Activated T-helper 2 cell treated with anti-CD3 and anti-CD28 coated beads, Interferon-gamma antibody, Interleukin-2, Interleukin-4, amounts not matched to agents 10 μg/mL and 5 μg/mL and 100 μg/mL, durations not matched to agents 14 hours and 24 hours and 36 hours (primary cell): ENCODE results near the gene TADA2A. TPM values are rescaled to one million over a fixed set of nuclear protein-coding genes. Genes with fewer than 3 reads are reported as not detected.
A peak's percentile ranks its signal among the peaks of the same experiment; 100 is the strongest.

Experiments
- DNase-seq: peaks from one replicate; pipeline ENCODE4 v3.0.0; 2021; ENCODE audit warnings: low spot score
- H3K27ac Mint-ChIP-seq: one replicate; pipeline ENCODE4 v1.8.0; 2021; ENCODE audit warnings: mixed read lengths
- H3K27me3 Mint-ChIP-seq: one replicate; pipeline ENCODE4 v1.8.0; 2021; ENCODE audit warnings: low read depth, mixed read lengths
- H3K36me3 Mint-ChIP-seq: one replicate; pipeline ENCODE4 v1.8.0; 2021; ENCODE audit warnings: low read depth, mixed read lengths
- H3K4me1 Mint-ChIP-seq: one replicate; pipeline ENCODE4 v1.8.0; 2021; ENCODE audit warnings: low read depth, mixed read lengths
- H3K4me3 Mint-ChIP-seq: one replicate; pipeline ENCODE4 v1.8.0; 2021; ENCODE audit warnings: low read depth, mild to moderate bottlenecking, moderate library complexity, mixed read lengths
- H3K9me3 Mint-ChIP-seq: one replicate; pipeline ENCODE4 v1.8.0; 2021; ENCODE audit warnings: mixed read lengths
- intact Hi-C: fragments of 100-400 bp; cut with micrococcal nuclease; formaldehyde crosslinking; loops from one replicate; pipeline ENCODE4 v1.15.1; 2023
- total RNA-seq: library from RNA; stranded (reverse); gene quantifications from 2 replicates; pipeline ENCODE4 v1.2.3, GENCODE V29; 2022

TADA2A gene
- total RNA-seq, 1 donor from 2014 or later = 34.3 TPM

- no peak for DNase-seq
- H3K27me3 Mint-ChIP-seq = no peaks in the 10 kb centered on the region
- no peaks in the 10 kb centered on the region for H3K9me3 Mint-ChIP-seq
- intact Hi-C loops = loop anchor here (2.0 kb wide), 1 partner anchor 84 kb away; the partner anchor contains the start of genes ACACA and TADA2A
- H3K4me3 Mint-ChIP-seq = peak overlapping the region; percentile 89
- peak overlapping the region; percentile 79 for H3K27ac Mint-ChIP-seq
- H3K36me3 Mint-ChIP-seq = peaks cover 9% of the 10 kb centered on the region
- H3K4me1 Mint-ChIP-seq = peaks cover 40% of the 10 kb centered on the region
Measured at GRCh38 chr17:37490638-37491614, 84.2 kb downstream of the TADA2A start.

- intact Hi-C loops = no loop called here
- Mint-ChIP-seq H3K36me3 (peaks cover 9% of the 10 kb centered on the region), H3K4me1 (peaks cover 39% of the 10 kb centered on the region), H3K27me3 (no peaks in the 10 kb centered on the region), H3K9me3 (no peaks in the 10 kb centered on the region), H3K27ac (no peak overlapping the region), H3K4me3 (no peak overlapping the region)
- DNase-seq = no peak
Measured at GRCh38 chr17:37492167-37492566, 85.5 kb downstream of the TADA2A start.

GRCh38 chr17:37493249-37494027 is 86.8 kb downstream of the TADA2A start:
- Mint-ChIP-seq H3K27ac (no peak overlapping the region), H3K36me3 (peaks cover 9% of the 10 kb centered on the region), H3K9me3 (no peaks in the 10 kb centered on the region), H3K4me3 (no peak overlapping the region), H3K27me3 (no peaks in the 10 kb centered on the region), H3K4me1 (peaks cover 32% of the 10 kb centered on the region)
- DNase-seq = no peak
- intact Hi-C loops = no loop called here

GRCh38 chr17:37494401-37494831 is 87.7 kb downstream of the TADA2A start:
- DNase-seq = no peak
- Mint-ChIP-seq H3K27me3 (no peaks in the 10 kb centered on the region), H3K9me3 (no peaks in the 10 kb centered on the region), H3K27ac (no peak overlapping the region), H3K36me3 (peaks cover 9% of the 10 kb centered on the region), H3K4me1 (peaks cover 27% of the 10 kb centered on the region), H3K4me3 (no peak overlapping the region)
- intact Hi-C loops = no loop called here

- peaks cover 27% of the 10 kb centered on the region for H3K4me1 Mint-ChIP-seq
- H3K27ac Mint-ChIP-seq = no peak overlapping the region
- no peak overlapping the region for H3K4me3 Mint-ChIP-seq
- no peak for DNase-seq
- no peaks in the 10 kb centered on the region for H3K9me3 Mint-ChIP-seq
- intact Hi-C loops = no loop called here
- peaks cover 9% of the 10 kb centered on the region for H3K36me3 Mint-ChIP-seq
- H3K27me3 Mint-ChIP-seq = no peaks in the 10 kb centered on the region
Measured at GRCh38 chr17:37494971-37495370, 88.3 kb downstream of the TADA2A start.

GRCh38 chr17:37500378-37500777 is 93.7 kb downstream of the TADA2A start:
- DNase-seq = no peak
- H3K4me1 Mint-ChIP-seq = peaks cover 3% of the 10 kb centered on the region
- no peak overlapping the region for H3K4me3 Mint-ChIP-seq
- H3K27me3 Mint-ChIP-seq = no peaks in the 10 kb centered on the region
- H3K9me3 Mint-ChIP-seq = no peaks in the 10 kb centered on the region
- intact Hi-C loops = no loop called here
- no peak overlapping the region for H3K27ac Mint-ChIP-seq
- peaks cover 3% of the 10 kb centered on the region for H3K36me3 Mint-ChIP-seq

- intact Hi-C loops = no loop called here
- Mint-ChIP-seq H3K27me3 (no peaks in the 10 kb centered on the region), H3K4me1 (peaks cover 10% of the 10 kb centered on the region), H3K27ac (no peak overlapping the region), H3K36me3 (peaks cover 3% of the 10 kb centered on the region), H3K4me3 (no peak overlapping the region), H3K9me3 (no peaks in the 10 kb centered on the region)
- DNase-seq = no peak
Measured at GRCh38 chr17:37502009-37502936, 95.6 kb downstream of the TADA2A start.

- peaks cover 3% of the 10 kb centered on the region for H3K36me3 Mint-ChIP-seq
- no peak for DNase-seq
- intact Hi-C loops = no loop called here
Measured at GRCh38 chr17:37503148-37503547, 96.5 kb downstream of the TADA2A start.

GRCh38 chr17:37505333-37505732 is 98.6 kb downstream of the TADA2A start:
- intact Hi-C loops = no loop called here
- Mint-ChIP-seq H3K36me3 (peaks cover 3% of the 10 kb centered on the region), H3K27ac (no peak overlapping the region)

More at GRCh38 chr17:37503148-37503547, 96.5 kb downstream of the TADA2A start:
- Mint-ChIP-seq H3K4me1 (peaks cover 10% of the 10 kb centered on the region), H3K27ac (no peak overlapping the region), H3K4me3 (no peak overlapping the region), H3K27me3 (no peaks in the 10 kb centered on the region), H3K9me3 (no peaks in the 10 kb centered on the region)

GRCh38 chr17:37506678-37507077 is 100.0 kb downstream of the TADA2A start:
- Mint-ChIP-seq H3K36me3 (peaks cover 3% of the 10 kb centered on the region), H3K27ac (no peak overlapping the region), H3K4me1 (peaks cover 12% of the 10 kb centered on the region), H3K4me3 (no peak overlapping the region), H3K9me3 (no peaks in the 10 kb centered on the region), H3K27me3 (no peaks in the 10 kb centered on the region)
- DNase-seq = no peak
- intact Hi-C loops = no loop called here

More at GRCh38 chr17:37505333-37505732, 98.6 kb downstream of the TADA2A start:
- H3K27me3 Mint-ChIP-seq = no peaks in the 10 kb centered on the region
- no peak for DNase-seq
- H3K4me1 Mint-ChIP-seq = peaks cover 12% of the 10 kb centered on the region
- H3K9me3 Mint-ChIP-seq = no peaks in the 10 kb centered on the region
- H3K4me3 Mint-ChIP-seq = no peak overlapping the region

- intact Hi-C loops = no loop called here
- Mint-ChIP-seq H3K4me3 (no peak overlapping the region), H3K27ac (no peak overlapping the region), H3K36me3 (peaks cover 5% of the 10 kb centered on the region), H3K27me3 (no peaks in the 10 kb centered on the region), H3K9me3 (no peaks in the 10 kb centered on the region), H3K4me1 (peaks cover 12% of the 10 kb centered on the region)
- no peak for DNase-seq
Measured at GRCh38 chr17:37507111-37507510, 100.4 kb downstream of the TADA2A start.

- no peaks in the 10 kb centered on the region for H3K27me3 Mint-ChIP-seq
- intact Hi-C loops = no loop called here
- H3K4me1 Mint-ChIP-seq = peaks cover 11% of the 10 kb centered on the region
- H3K9me3 Mint-ChIP-seq = no peaks in the 10 kb centered on the region
- no peak overlapping the region for H3K4me3 Mint-ChIP-seq
- H3K36me3 Mint-ChIP-seq = peaks cover 22% of the 10 kb centered on the region
- no peak overlapping the region for H3K27ac Mint-ChIP-seq
- no peak for DNase-seq
Measured at GRCh38 chr17:37510056-37510455, 103.4 kb downstream of the TADA2A start.
